Measurements from ENCODE around the gene H6PD.

The H6PD gene

DNA sequence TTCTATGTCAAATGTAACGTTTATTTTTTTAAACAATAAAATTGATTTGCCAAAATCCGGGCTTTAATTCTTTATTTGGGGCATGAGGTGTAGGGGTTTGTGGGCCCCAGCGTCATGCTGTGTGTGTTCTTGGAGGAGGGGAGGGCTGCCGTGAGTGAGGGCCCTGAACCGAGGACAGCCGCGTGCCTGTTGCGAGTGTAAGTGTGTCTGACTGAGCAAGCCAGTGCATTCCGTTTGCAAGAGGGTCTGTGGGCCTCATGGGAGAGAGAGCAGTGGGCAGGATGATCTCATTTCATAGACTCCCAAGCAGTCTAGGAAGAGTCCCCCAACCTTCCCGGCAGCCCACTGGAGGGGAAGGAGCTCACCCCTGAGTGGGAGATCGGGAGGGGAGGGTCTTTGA is 36.7 kb downstream of the H6PD start:
- TF ChIP-seq ZNF70 (CRISPR knock-in tag; IDR thresholded peaks at IDR 0.05), result no peak
- no peak for TF ChIP-seq BACH2 (CRISPR knock-in tag; IDR thresholded peaks at IDR 0.05; ENCODE audit: borderline replicate concordance)
- no peak for TF ChIP-seq ESRRG (CRISPR knock-in tag; IDR thresholded peaks at IDR 0.05)
- TF ChIP-seq TOX (CRISPR knock-in tag; IDR thresholded peaks at IDR 0.05; ENCODE audit: borderline replicate concordance), result no peak
- TF ChIP-seq CSDC2 (CRISPR knock-in tag; IDR thresholded peaks at IDR 0.05), result no peak
- TF ChIP-seq CSRNP3 (CRISPR knock-in tag; IDR thresholded peaks at IDR 0.05), result no peak
- no peak for TF ChIP-seq ZC3H10 (CRISPR knock-in tag; IDR thresholded peaks at IDR 0.05)
- TF ChIP-seq GLIS3 (CRISPR knock-in tag; IDR thresholded peaks at IDR 0.05), result no peak
- no peak for TF ChIP-seq SNAI2 (CRISPR knock-in tag; IDR thresholded peaks at IDR 0.05)
- no peak for TF ChIP-seq PATZ1 (CRISPR knock-in tag; IDR thresholded peaks at IDR 0.05; ENCODE audit: borderline replicate concordance)
- TF ChIP-seq ARNTL (CRISPR knock-in tag; IDR thresholded peaks at IDR 0.05; ENCODE audit: borderline replicate concordance, low read depth), result no peak
- TF ChIP-seq PPARA (CRISPR knock-in tag; IDR thresholded peaks at IDR 0.05; ENCODE audit: borderline replicate concordance), result no peak
- no peak for TF ChIP-seq ZNF565 (CRISPR knock-in tag; conservative IDR thresholded peaks at IDR 0.05; ENCODE audit: low read depth)
- no peak for TF ChIP-seq ZFP3 (CRISPR knock-in tag; IDR thresholded peaks at IDR 0.05)
- TF ChIP-seq ZFP30 (CRISPR knock-in tag; IDR thresholded peaks at IDR 0.05), result no peak
- no peak for TF ChIP-seq TSHZ2 (CRISPR knock-in tag; IDR thresholded peaks at IDR 0.05)
- TF ChIP-seq ZNF8 (CRISPR knock-in tag; IDR thresholded peaks at IDR 0.05), result no peak
- TF ChIP-seq CREB5 (CRISPR knock-in tag; IDR thresholded peaks at IDR 0.05; ENCODE audit: low read depth), result no peak
- no peak for TF ChIP-seq OSR1 (CRISPR knock-in tag; IDR thresholded peaks at IDR 0.05)
- no peak for TF ChIP-seq RARB (CRISPR knock-in tag; IDR thresholded peaks at IDR 0.05)

GRCh38 chr1:9271861-9272595 is 37.5 kb downstream of the H6PD start:
- ATAC-seq, result no peak
- TF ChIP-seq PPARA (CRISPR knock-in tag; IDR thresholded peaks at IDR 0.05; ENCODE audit: borderline replicate concordance), result no peak
- no peak for TF ChIP-seq OSR1 (CRISPR knock-in tag; IDR thresholded peaks at IDR 0.05)
- TF ChIP-seq RARB (CRISPR knock-in tag; IDR thresholded peaks at IDR 0.05), result no peak
- no peak for TF ChIP-seq ZNF565 (CRISPR knock-in tag; conservative IDR thresholded peaks at IDR 0.05; ENCODE audit: low read depth)
- TF ChIP-seq CSRNP3 (CRISPR knock-in tag; IDR thresholded peaks at IDR 0.05), result no peak
- no peak for TF ChIP-seq ISL1 (CRISPR knock-in tag; IDR thresholded peaks at IDR 0.05)
- no peak for TF ChIP-seq ZNF70 (CRISPR knock-in tag; IDR thresholded peaks at IDR 0.05)
- no peak for TF ChIP-seq ARNTL (CRISPR knock-in tag; IDR thresholded peaks at IDR 0.05; ENCODE audit: borderline replicate concordance, low read depth)
- no peak for TF ChIP-seq ESRRG (CRISPR knock-in tag; IDR thresholded peaks at IDR 0.05)
- TF ChIP-seq ZFP3 (CRISPR knock-in tag; IDR thresholded peaks at IDR 0.05), result no peak
- TF ChIP-seq TSHZ2 (CRISPR knock-in tag; IDR thresholded peaks at IDR 0.05), result no peak
- TF ChIP-seq PATZ1 (CRISPR knock-in tag; IDR thresholded peaks at IDR 0.05; ENCODE audit: borderline replicate concordance), result no peak
- no peak for TF ChIP-seq GLIS3 (CRISPR knock-in tag; IDR thresholded peaks at IDR 0.05)
- TF ChIP-seq ZC3H10 (CRISPR knock-in tag; IDR thresholded peaks at IDR 0.05), result no peak
- TF ChIP-seq SNAI2 (CRISPR knock-in tag; IDR thresholded peaks at IDR 0.05), result no peak
- TF ChIP-seq CSDC2 (CRISPR knock-in tag; IDR thresholded peaks at IDR 0.05), result no peak
- TF ChIP-seq POU6F1 (CRISPR knock-in tag; IDR thresholded peaks at IDR 0.05; ENCODE audit: borderline replicate concordance, low read depth), result no peak

More for the DNA sequence above, 36.7 kb downstream of the H6PD start:
- ATAC-seq, result no peak

All from SK-N-SH treated with all-trans-retinoic acid at 6 μM for 48 hours (cell line).